Activated gamma-delta T cell treated with Interleukin-2 at 50 U/mL for 16 hours (primary cell): ENCODE measurements around the gene PHRF1.
"Not testable (repeated sequence)": the region's sequence is repeated elsewhere in the genome, so short reads cannot be mapped to it uniquely, and the experiment has no call there.

ENCODE experiments used
- DNase-seq: peaks from one replicate; pipeline ENCODE4 v3.0.0-alpha.2; 2020

Gene PHRF1

GRCh38 chr11:637333-637592, 61.0 kb downstream of the PHRF1 start:
- no peak for DNase-seq

DNA sequence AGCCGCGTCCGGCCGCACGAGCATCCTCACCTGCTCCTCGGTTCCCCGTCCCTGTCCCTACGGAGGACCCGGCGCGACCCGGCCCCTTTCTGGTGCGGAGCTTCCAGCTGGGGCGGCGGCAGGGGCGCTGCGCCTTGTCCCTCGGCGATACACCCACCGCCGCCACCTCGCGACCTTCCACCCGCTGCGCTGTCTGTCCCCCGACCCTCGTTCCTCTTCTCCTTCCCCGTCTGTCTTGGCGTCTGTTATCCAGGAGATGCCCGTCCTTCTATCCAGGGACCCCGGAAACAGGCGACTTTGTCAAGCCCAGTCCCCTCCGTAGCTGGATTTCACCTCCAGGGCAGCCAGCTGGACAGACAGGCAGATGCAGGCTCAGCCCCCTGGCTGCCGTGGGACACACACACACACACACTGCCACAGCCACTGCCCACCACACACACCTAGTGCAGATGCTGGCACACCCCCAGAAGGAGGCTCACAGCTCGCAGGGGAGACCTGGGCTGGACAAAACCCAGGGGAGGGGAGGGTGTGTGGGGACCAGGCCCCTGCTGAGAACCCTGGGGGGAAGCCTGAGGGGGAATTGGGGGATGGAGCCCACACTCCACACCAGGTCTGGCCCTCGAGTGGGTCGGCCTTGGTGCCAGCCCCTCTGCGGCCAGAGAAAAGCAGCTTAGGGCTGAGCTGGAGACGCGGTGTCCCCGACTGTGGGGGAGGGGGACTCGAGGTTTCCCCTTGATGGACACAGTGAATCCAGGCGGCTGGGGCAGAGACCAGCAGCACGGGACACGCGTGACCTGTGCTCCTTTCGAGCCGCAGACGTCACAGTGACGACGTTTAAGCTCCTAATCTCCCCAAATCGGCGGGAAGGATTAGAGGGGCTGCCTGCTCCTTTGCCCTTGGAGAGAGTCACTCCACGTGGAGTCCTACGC, 61.6 kb downstream of the PHRF1 start:
- no peak for DNase-seq

GRCh38 chr11:638631-639331, 62.5 kb downstream of the PHRF1 start:
- no peak for DNase-seq

GRCh38 chr11:639332-639955, 63.2 kb downstream of the PHRF1 start:
- DNase-seq = no peak

DNA sequence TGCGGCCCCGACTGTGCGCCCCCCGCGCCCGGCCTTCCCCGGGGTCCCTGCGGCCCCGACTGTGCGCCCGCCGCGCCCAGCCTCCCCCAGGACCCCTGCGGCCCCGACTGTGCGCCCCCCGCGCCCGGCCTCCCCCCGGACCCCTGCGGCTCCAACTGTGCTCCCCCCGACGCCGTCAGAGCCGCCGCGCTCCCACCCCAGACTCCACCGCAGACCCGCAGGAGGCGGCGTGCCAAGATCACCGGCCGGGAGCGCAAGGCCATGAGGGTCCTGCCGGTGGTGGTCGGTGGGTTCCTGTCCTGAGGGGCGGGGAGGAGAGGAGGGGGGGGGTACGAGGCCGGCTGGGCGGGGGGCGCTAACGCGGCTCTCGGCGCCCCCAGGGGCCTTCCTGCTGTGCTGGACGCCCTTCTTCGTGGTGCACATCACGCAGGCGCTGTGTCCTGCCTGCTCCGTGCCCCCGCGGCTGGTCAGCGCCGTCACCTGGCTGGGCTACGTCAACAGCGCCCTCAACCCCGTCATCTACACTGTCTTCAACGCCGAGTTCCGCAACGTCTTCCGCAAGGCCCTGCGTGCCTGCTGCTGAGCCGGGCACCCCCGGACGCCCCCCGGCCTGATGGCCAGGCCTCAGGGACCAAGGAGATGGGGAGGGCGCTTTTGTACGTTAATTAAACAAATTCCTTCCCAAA, 63.9 kb downstream of the PHRF1 start:
- no peak for DNase-seq

- DNase-seq = no peak
These were observed 65.6 kb downstream of the PHRF1 start for GRCh38 chr11:641806-642370.

DNA sequence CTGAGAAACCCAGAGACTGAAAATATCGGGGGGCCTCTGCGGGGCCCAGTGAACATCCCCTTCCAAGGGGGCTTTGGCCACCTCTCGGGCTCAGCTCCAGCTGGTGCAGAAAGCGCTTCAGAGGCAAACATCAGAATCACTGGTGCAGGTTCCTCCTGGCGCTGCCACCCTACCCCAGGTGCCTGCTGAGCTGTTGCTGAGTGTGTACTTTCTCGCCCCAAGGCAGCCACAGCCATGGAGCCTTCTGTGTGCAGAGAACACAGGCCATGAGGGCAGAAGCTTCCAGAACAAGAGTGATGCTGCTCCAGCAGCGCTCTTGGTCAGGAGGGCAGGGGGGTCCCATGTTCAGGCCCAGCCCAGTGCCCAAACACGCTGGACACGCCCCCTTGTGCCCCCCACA, 67.1 kb downstream of the PHRF1 start:
- DNase-seq = no peak

DNA sequence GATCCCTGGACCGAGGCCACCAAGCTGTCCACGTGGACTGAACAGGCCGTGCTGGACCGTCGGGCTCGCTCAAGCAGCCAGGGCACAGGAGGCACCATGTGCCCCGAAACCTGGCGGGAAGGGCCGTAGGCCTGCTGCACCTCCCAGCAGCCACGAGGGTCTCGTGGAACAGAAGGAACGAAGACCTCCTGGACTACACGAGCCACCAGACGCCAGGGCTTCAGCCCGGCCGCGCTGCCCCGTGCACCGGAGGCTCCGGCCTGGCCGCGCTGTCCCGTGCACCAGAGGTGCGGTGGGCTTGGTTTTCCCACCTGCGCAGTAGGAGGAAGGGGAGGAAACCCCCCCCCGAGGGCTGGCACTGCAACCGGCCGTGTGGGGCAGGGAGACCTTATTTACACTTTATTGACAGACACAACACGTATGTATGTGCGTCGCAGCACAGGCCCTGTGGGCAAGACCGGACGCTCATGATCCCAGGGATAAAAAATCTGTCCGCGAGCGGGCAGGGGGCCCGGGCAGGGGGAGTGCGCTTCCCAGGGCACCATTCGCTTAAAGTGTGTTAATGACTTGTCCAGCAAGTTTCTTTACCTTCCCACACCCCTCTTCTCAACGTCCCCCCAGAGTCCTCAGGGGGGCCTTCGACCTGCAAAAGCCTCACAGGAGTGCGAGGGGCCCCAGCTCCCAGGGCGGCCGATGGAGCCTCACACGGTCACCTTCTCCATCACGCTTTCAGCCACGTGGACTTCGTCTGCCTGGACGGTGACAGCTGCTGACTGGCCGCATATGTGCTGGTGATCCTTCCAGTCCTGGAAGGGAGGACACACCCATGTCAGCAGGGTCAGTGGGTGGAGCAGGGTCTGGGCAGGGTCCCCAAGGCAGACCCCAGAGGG, 67.8 kb downstream of the PHRF1 start:
- DNase-seq = no peak

DNA sequence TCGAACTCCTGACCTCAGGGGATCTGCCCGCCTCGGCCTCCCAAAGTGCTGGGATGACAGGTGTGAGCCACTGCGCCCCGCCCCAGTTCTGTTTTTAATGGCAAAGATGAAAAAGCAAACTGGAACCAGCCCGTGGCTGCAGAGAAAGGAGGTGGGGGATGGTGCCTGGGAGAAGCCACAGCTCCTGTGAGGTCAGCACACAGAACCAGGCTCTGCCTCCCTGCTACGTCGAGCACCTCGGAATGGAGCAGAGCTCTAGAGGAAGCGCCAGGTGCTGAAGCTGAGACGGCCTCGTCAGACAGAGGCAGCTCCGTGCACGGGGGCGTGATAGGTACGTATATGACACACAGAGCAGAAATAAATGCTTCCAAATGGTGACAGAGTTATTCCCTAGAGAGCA, 69.3 kb downstream of the PHRF1 start:
- no peak for DNase-seq

DNA sequence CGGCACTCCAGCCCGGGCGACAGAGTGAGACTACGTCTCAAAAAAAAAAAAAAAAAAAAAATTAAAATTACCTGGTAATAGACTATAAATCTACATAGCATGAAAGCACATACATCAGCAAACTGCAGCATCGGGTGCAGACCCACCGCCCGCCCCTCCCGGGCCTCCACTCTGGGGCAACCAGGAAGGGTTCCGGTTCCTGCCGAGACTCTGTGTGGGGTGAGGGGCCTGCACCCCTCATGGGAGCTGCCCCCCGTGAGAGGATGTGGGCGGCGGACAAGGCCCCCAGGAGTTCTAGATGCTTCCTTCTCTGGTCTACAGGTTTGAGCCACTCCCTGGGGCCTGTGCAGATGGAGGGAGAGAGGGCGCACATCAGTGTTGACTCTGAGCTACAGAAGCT, 69.9 kb downstream of the PHRF1 start:
- DNase-seq = no peak

DNA sequence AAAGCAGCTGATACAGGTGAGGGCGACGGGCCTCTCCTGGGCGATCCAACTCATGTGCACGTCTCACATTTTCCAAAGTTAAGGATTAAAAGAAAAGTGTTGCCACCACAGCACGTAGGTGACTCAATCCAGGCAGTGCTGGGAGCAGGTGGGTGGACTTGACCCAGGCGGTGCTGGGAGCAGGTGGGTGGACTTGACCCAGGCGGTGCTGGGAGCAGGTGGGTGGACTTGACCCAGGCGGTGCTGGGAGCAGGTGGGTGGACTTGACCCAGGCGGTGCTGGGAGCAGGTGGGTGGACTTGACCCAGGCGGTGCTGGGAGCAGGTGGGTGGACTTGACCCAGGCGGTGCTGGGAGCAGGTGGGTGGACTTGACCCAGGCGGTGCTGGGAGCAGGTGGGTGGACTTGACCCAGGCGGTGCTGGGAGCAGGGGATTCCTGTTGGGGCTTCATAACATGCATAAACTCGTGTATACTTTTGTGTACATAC, 71.4 kb downstream of the PHRF1 start:
- not testable (repeated sequence) for DNase-seq

- DNase-seq = no peak
These were observed 74.2 kb downstream of the PHRF1 start for GRCh38 chr11:650482-650881.

GRCh38 chr11:653136-653535, 76.9 kb downstream of the PHRF1 start:
- not testable (repeated sequence) for DNase-seq

DNA sequence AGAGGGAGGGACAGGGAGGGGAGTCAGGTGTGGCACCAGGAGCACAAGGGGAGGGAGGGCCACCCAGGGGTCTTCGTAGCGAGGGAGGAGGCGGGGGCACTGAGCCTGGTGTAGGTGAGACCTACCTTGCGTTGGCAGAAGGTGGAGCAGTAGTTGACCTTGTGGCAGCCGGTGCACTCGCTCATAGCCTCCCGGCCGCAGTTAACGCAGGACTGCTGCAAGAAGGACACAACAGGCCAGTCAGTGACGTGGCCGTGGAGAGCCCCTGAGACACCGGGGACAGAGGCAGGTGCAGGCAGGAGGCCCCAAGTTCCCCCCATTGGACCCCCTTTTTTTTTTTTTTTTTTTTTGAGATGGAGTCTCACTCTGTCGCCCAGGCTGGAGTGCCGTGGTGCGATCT, 77.6 kb downstream of the PHRF1 start:
- DNase-seq = no peak

DNA sequence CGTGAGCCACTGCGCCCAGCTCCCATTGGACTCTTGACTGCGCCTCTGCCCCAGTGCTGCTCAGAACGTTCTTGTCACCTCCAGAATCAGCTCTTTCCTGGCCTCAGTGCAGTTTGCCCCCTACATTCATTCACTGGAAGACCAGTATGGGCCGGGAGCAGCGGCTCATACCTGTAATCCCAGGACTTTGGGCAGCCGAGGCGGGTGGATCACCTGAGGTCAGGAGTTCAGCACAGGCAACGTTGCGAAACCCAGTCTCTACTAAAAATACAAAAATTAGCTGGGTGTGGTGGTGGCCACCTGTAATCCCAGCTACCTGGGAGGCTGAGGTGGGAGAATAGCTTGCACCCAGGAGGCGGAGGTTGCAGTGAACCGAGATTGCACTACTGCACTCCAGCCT, 78.2 kb downstream of the PHRF1 start:
- not testable (repeated sequence) for DNase-seq

DNA sequence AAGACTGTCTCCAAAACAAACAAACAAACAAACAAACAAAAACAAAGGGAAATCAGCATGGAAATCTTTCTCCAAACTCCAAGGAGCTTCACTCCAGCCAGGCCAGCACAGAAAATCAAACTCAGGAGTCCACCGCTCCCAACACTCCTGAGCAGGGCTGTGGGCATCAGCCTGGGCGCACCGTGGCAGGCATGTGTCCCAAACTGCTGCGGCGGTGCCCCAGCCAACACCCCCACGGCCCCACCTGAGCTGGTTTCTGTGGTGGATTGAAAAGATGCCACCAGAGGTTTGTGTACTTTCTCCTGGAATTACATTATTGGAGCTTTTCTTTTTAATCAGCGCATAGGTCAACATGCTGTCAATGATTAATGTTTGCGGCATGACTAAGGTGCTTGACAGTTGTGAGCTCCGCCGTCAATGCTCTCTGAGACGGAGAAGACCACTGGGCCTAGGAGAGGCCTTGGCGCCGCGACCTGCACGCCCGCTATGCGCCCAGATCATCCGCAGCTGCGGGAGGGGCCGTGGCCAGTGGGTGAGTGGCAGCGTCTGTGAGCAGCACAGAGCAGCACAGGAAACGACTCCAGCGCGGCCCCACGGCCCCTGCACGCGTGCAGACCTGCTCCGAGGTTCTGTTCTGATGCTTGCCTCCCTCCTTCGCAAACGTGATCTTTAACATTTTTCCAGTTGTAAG, 78.9 kb downstream of the PHRF1 start:
- DNase-seq = no peak

GRCh38 chr11:656426-656825, 80.2 kb downstream of the PHRF1 start:
- DNase-seq = no peak

GRCh38 chr11:656866-657265, 80.6 kb downstream of the PHRF1 start:
- DNase-seq = no peak

GRCh38 chr11:657691-658126, 81.4 kb downstream of the PHRF1 start:
- DNase-seq = no peak

GRCh38 chr11:659532-660085, 83.3 kb downstream of the PHRF1 start:
- DNase-seq = no peak

- no peak for DNase-seq
These were observed 84.0 kb downstream of the PHRF1 start for GRCh38 chr11:660281-660680.
